NCI-H146 (cell line): ENCODE measurements around the gene PLCD4.

Experiments
- DNase-seq: peaks from one replicate; lab custom pipeline; 2025; lab: John Stamatoyannopoulos, UW

Gene PLCD4

DNA sequence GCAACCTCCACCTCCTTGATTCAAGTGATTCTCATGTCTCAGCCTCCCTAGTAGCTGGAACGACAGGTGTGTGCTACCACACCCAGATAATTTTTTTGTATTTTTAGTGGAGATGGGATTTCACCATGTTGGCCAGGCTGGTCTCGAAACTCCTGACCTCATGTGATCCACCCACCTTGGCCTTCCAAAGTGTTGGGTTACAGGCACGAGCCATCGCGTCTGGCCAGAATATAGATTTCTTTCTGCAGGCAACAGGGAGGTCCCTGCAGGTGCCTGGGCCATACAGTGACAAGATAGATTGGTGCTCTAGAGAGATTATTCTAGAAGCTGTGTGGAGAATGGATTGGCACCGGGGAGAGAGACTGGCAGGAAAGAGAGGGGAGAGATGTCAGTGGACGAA, 13.3 kb downstream of the PLCD4 start:
- no peak for DNase-seq

DNA sequence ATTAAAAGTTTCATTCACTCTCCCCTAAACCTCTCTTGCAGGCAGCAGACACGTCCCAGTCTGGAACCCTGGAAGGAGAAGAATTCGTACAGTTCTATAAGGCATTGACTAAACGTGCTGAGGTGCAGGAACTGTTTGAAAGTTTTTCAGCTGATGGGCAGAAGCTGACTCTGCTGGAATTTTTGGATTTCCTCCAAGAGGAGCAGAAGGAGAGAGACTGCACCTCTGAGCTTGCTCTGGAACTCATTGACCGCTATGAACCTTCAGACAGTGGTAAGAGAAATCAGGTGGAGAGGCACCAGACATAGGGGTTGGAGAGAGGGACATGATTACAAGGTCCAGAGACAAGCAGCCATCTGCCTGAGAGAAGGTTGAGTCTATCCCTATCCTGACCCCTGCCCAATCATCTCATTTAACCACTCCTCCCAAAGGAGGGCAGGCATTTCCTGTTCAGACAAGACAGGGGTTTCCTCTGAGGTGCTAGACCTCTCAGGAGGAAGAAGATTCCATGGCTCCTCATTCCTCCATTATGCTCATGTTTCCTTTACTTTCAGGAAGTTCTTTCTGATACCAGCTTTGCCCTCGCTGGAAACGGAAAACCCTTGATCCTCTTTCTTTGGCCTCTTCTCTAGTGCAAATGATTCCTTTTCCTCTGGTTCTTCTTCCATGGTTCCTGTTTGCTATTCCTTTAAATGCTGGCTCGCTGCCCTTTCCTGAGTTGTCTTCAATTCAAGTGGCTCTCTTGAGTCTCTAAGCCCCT, 15.1 kb downstream of the PLCD4 start:
- no peak for DNase-seq

DNA sequence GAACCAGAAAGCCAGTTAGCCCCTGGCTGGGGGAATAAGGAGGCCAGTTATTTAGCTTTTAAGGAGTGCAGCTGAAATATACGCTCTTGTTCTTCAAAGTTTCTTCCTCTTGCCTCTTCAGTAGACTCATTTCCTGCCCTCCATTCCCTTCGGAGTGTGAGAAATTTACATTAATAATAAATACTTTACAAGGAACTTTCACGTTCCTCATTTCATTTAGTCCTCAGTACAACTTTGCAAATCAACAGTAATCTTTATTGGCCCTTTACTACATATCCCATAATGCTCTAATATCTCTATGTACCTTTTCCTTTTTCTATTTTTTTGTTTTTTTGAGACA, 15.6 kb downstream of the PLCD4 start:
- no peak for DNase-seq

DNA sequence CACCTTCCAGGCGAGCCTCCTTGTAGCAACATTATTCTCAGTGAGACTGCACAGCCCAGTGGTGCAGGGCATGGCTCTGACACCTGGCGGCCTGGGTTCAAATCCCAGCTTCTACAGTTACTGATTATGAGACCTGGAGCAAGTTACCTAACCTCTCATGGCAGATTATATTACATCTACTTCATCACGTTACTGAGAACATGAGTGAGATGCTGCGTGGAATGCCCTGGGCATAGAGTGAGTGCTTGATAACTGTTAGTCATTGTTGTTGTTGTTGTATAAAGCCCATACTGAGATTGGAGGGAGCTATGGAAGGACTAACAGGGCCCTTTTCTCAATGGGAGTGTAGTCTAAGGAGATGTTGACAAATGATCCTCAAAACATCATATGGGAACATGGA, 18.7 kb downstream of the PLCD4 start:
- DNase-seq: no peak

DNA sequence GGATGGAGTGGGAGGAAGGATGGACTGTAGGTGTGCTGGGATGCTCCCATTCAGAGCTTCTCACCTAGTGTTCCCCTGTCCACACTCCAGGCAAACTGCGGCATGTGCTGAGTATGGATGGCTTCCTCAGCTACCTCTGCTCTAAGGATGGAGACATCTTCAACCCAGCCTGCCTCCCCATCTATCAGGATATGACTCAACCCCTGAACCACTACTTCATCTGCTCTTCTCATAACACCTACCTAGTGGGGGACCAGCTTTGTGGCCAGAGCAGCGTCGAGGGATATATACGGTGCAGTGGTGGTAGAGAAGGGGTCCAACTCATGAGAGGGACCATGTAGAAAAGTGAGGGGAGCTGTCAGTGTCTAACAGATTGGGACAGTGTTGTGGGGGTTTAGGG, 20.2 kb downstream of the PLCD4 start:
- DNase-seq: no peak

DNA sequence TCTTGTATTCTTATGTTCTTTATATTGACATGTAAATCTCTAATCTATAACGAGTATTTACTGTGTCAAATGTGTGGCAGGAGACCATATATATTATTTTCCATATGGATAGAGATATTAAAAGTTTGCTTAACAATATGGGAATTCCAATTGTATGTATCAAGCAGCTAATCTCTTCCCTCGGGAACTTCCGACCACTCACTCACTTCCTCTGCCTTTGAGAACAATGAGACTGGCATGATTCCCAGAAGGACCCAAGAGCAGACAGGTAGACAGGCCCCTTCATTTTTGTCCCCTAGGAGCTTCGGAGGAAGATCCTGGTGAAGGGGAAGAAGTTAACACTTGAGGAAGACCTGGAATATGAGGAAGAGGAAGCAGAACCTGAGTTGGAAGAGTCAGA, 24.1 kb downstream of the PLCD4 start:
- DNase-seq: no peak

DNA sequence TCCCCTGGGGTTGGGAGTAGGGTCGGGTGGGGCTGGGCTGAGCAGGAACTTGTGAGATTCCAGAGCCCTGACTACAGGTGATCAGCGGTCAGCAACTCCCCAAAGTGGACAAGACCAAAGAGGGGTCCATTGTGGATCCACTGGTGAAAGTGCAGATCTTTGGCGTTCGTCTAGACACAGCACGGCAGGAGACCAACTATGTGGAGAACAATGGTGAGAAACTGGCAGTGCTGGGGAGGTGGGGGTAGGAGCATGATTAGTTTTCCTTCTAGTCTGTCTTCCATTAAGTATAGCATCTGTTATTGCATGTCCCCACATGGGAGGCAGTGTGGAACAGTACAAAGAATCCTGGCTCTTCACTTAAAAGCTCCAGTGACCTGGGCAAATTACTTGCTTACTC, 28.0 kb downstream of the PLCD4 start:
- no peak for DNase-seq

DNA sequence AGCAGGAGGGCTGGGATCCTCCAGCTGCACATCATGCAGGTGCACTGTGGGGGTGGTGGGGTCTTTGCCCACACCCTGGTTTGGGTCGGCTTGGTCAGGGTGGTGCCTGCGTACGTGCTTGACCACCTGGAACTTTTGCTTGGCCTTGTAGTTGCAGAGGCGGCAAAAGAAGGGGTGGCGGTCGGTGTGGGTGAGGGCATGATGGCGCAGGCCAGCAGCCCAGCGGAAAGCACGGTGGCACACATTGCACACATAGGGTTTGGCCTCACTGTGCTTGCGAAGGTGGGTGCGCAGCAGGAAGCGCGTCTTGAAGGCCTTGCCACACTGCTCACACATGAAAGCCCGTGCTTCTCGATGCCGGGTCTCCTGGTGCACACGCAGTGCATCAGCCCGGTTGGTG, 30.7 kb downstream of the PLCD4 start:
- no peak for DNase-seq

DNA sequence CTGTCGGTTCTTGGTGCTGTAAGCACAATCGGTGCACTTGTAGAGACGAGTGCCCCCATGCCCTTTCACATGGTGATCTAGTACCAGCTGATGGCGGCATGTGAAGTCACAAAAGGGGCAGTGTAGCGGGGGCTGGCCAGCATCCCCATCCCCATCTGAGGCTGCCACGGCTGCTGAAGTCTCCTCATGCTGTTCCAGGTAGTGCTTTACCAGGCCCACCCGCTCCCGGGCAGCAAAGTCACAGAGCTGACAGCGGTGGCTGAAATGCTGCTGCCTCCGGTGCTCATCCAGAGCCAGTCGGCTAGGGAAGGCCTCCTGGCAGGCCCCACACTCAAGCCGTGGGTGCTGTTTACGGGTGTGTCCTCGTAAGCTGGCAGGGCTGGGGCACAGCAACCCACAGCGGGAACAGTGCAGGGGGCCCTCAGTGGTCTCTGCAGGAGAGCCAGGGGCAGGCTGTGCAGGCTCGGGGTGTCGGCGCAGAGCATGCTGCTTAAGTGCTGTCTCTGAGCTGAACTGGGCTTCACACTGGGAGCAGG, 34.5 kb downstream of the PLCD4 start:
- no peak for DNase-seq

DNA sequence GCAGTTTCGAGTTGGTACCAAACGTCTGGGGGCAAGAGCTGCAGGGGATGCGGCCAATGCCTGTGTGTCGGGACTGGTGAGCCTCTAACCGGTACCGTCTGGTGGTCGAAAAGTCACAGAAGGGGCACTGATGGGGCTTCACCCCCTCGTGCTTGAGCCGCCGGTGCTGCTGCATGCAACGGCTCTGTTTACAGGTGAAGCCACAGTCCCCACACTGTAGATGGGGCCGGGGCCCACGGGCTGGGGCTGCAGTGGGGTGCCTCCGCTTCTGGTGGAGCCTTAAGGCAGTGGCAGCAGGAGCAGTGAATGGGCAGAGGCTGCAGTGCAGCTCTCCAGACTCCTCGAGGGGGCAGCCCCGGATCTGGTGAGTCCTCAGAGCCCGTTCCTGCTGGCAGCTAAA, 35.1 kb downstream of the PLCD4 start:
- DNase-seq: no peak

DNA sequence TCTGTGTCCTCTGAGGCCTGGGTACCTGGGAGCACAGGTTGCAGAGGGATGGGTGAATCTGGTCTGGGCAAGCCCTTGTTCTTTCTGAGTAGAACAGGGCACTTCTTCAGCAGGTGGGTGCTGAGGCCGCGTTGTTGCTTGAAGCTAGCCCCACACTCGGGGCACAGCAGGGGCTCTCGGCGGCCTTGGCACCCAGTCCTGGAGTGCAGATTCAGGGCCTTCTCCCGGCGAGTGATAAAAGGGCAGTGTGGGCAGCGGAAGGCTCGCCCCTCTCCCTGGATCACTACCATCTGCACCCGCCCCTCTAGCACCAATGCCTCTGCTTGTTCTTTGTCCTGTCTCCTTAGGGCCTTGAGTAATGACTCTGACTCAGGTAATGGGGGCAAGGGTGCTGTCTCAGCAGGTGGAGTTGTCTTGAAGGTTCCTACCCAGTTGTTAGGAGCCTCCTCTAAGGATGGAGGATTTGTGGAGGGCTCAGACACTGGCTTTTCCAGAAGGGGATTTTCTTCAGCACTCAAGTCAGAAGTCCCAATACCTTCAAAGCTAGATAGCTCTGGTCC, 36.1 kb downstream of the PLCD4 start:
- no peak for DNase-seq

DNA sequence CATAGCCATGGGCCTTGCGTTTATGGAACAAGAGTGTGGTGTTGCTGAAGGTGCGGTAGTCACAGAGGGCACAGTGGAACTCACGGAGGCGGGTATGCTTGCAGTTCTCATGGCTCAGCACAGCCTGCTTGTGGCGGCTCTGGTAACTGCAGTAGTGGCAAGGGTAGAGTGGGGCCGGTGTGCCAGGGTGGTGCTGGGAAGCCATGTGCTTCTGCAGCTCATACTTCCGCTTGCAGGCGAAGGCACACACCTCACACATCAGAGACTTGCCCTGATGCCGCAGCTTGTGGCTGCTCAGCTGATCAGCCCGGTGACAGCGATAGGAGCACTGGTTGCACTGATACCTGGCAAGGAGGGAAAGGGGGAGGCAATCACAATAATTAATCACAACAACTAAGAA, 37.0 kb downstream of the PLCD4 start:
- no peak for DNase-seq

DNA sequence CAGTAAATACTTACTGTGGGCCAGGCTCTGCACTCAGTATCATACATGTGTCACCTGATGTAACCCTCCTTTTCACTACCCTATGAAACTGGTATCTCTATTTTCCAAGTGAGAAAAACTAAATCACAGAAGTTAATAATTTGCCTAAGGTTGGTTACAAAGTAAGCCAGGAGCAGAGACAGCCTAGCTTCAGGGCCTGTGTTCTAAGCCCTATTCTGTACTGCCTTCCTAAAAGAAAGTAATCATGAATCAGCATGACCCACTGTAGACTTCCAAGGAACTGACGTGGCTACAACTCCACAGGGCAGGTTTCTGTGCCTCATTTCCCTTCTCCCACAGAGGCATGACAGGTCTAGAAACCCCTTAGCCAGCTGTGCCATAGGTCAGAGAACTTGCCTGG, 37.4 kb downstream of the PLCD4 start:
- no peak for DNase-seq

DNA sequence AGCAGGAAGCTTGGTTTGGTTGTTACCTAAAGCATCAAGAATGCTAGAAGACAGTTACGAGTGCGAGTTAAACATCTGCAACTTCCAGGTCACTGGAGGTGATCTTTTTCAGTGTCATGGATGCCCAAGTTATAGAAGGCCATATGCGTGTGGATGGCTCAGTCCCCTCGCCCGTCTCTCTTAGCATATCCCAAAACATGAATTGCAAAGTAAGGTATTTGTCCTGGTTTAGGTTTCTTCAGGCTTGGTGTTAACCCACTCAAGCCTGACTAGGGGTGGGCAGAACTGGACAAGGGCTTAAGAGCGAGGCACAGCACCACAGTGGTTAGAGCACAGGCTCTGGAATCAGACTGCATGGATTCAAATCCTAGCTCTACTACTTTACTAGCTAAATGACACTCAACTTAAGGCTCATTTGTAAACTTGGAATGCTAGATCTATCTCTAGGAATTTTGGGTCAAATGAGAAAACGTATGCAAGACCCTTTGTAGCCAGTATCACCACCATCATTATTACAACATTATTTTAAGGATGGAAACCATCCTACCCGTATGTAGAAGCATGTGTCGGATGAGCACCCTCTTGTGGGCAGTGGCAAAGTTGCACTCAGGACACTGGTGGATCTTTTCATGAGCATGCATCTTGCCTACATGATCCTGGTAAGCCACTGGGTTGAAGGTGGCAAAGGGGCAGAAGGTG, 40.5 kb downstream of the PLCD4 start:
- DNase-seq: peak; percentile 20

DNA sequence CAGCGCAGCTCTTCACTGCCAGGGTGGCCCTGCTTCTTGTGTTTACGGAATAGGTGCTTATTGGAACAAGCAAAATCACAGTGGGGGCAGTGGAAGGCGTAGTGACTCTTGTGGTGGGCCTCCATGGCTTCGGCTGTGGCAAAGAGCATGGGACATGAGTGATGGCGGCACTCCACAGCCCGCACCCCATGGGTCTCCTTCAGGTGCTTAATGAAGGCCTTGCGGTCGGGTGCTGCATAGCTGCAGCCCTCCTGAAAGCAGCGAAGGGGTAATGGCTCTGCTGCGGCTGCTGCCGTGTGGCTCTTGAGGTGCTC, 41.0 kb downstream of the PLCD4 start:
- DNase-seq: no peak

DNA sequence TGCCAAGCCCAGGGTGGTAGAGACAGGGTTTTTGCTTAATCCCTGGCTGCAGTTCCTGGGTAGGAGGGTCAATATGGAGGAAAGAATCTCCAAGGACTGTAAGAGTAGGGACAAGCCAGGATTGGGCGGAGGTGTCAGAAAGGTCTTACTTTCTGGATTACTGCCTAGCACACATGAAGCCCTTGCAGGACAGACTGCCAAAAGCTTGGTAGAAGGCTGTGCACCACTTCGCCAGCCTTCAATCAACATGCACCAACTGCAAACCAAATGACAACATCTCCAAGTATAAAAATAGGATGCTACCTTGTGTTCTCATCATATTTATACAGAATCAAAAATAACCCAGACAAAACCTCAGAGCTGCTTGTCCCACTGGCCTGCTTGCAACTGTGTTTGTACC, 48.1 kb downstream of the PLCD4 start:
- no peak for DNase-seq

DNA sequence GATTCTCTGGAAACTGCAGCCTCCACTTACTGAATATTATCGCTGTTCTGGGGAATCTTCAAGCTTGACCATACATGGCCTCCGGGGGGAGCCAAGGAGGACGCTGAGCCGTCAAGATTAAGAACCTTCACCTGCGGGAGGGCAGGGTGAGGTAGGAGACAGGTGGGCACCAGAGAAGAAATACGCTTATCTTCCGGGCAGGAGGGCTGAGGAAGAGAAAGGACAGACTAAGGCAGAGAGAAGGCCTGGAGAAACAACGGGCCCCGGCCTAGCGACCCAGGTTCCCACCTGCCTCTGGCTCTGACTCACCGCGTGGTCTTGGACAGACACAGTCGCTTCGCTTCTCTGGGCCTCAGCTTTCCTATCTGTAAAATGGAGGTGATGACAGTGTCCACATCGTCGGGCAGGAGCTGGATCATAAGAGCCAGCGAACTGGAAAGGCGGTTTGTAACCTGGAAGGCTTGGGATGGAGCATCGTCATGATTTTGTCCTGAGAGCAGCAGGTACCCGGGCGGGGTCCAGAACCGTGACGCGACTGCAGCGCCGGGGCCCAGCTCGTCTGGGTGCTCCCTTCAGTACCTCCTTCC, 51.1 kb downstream of the PLCD4 start:
- DNase-seq: peak; percentile 57

DNA sequence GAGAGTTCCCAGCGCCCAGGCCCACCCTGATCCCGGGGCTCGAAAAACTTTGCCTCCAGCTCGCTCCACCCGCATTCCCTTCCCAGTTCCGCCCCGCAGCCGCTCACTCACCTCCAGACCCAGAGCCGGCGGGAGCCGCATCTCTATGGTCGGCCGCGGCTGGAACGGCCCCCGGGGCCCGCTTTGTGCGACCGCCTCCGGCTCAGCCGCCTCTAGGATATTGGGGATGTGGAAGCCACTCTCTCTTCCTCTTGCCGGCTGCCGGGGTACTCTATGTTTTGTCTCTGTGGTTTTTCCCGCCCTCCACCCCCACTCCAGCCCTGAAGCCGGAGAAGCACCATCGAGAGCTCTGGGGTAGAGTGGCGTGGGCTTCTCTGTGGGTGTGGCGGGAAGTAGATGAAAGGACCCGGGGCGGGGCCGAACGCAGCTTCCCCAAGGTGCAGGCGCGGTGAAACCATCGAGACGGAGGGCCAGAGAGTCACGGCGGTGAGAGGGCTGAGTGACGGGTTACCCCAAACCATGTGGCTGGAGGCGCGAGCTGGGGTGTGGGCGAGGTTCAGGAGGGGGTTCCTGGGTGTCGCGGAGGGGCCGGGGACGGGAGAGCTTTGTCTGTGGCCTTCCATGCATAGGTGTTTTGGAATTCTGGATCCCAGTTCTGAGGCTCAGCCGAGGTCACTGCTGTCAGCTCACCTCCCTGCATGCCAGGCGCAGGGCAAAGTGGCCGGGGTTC, 51.7 kb downstream of the PLCD4 start, which contains the start of the genes BCS1L and ZNF142:
Gene BCS1L, plus strand, starts transcription at position 426 of the 730 bp plus-strand sequence. CDS start 1,305 bp downstream, outside the sequence.
Gene ZNF142, minus strand, starts transcription at position 366 of the 730 bp plus-strand sequence. CDS start 3,194 bp downstream, outside the sequence.
- DNase-seq: peak; percentile 87

DNA sequence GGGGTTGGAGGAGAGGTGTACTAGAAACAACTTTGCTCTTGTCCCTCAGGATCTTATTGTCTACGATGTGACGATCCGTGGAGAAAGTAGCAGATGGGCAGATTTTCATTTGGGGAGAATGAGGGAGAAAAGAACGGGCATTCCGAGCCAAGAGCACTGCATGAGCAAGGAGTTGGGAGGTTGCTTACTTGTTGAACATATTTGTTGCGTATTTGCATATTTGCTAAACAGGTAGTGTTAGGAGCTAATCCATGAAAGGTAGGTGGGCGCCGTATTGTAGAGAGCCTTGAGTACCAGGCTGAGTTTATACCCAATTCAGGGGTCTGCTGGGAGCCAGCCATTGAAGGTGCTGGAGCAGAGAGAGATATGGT, 52.3 kb downstream of the PLCD4 start:
- no peak for DNase-seq

DNA sequence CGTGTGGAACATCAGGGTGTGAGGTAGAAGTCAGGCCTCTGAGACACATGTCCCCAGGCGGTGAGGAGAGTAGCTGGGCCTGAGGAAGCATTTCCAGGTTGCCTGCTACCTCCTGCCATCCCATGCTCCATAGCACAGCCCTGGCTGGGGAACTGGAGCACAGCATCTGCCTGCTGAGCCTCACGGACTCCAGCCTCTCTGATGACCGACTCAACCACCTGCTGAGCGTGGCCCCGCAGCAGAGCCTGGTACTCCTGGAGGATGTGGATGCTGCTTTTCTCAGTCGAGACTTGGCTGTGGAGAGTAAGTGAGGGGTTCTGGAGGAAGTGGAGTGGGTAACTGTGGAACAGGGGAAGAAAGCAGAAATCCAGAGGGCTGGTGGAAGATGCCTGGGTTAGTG, 54.7 kb downstream of the PLCD4 start:
- DNase-seq: no peak

DNA sequence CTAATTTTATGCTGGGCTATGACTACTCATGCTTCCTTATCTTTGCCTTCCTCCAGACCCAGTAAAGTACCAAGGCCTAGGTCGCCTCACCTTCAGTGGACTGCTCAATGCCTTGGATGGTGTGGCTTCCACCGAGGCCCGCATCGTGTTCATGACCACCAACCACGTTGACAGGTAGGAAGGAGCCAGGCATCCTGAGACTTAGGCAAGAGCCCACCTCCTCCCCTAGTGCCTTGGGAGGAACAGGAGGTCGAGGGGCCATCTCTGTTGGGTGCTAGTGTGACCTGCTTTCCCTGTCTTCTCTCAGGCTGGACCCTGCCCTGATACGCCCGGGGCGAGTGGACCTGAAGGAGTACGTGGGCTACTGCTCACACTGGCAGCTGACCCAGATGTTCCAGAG, 55.1 kb downstream of the PLCD4 start:
- DNase-seq: no peak

DNA sequence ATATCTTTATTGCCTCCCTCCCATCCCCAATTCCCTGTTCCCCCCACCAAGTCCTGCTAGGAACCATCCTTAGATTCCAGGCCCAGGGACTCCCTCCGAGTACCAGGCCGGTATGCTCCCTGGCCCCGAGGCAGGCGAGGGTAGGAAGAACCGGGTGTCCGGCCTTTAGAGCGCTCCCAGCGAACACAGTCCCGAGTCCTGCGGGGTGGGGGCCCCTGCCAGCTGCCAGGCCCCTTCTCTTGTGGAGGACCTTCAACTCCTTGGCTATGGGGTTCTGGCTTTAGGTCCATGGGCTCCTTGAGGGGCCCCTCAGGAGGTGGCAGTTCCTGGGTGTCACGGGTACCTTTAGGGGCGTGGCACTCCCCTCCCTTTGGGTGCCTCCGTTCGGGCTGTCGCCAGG, 56.2 kb downstream of the PLCD4 start:
- no peak for DNase-seq
